HCT116 (cell line): Measurements from ENCODE around the gene MXI1. TPM values are rescaled to one million over a fixed set of nuclear protein-coding genes. Genes with fewer than 3 reads are reported as not detected.

Experiments used
- ATAC-seq: fragments of 200-7000 bp; cut with Tn5 transposase; 2 replicates; pipeline ENCODE4 v1.9.1; 2020; ENCODE audit warnings: mild to moderate bottlenecking, moderate library complexity
- BruUV-seq: library from RNA; stranded (reverse); fragments of 400-500 nt; replicated peaks from 2 replicates; lab custom pipeline; 2021; lab: Mats Ljungman, UMichigan
- CTCF ChIA-PET: fragments of 300-600 bp; sonication (Branson Sonifier 250); formaldehyde crosslinking; loops from one replicate; lab custom pipeline; 2021; ENCODE audit warnings: antibody characterized with exemption; lab: Charles Lee
- POLR2A ChIA-PET: fragments of 300-600, 350-600 bp; sonication (Branson Sonifier 250); formaldehyde crosslinking; loops from one replicate; lab custom pipeline; 2021; ENCODE audit warnings: antibody characterized with exemption; lab: Charles Lee
- RAD21 ChIA-PET, 2 experiments: fragments of 300-600 bp; sonication (Branson Sonifier 250); formaldehyde crosslinking; loops; one replicate each; lab custom pipeline; 2023; ENCODE audit warnings: low total read pairs in 2 of 2; ENCODE audit not compliant: uncharacterized antibody in 2 of 2, unreplicated experiment in 2 of 2, low non-redundant PET in 1 of 2; lab: Charles Lee
- DNase-seq: peaks from one replicate; pipeline ENCODE4 v3.0.0-alpha.2; 2010; ENCODE audit warnings: low read depth, low spot score
- H2AFZ ChIP-seq: fragments of 200-600 bp; shearing (Covaris generic), sonication (generic); 2 replicates; pipeline ENCODE4 v1.6.1; 2017; ENCODE audit warnings: low read depth, mixed run types, mixed read lengths, antibody characterized with exemption, low read length; ENCODE audit not compliant: poor library complexity, severe bottlenecking
- H3K27ac ChIP-seq: 2 replicates; pipeline ENCODE4 v1.5.1; 2012; ENCODE audit warnings: low read depth, low read length
- H3K27me3 ChIP-seq: fragments of 200-600 bp; sonication (generic); 2 replicates; pipeline ENCODE4 v1.6.1; 2016; ENCODE audit warnings: mixed run types, low read length, mixed read lengths; ENCODE audit not compliant: insufficient read depth
- H3K36me3 ChIP-seq, 2 experiments: fragments of 200-500 bp in 1 of 2; fragments of 200-600 bp in 1 of 2; sonication (Bioruptor generic) in 1 of 2; sonication (generic) in 1 of 2; 2 replicates each; pipeline versions ENCODE4 v1.5.1 to v1.6.1; 2014 to 2016; ENCODE audit warnings: low read length in 2 of 2, inconsistent platforms in 1 of 2, mixed read lengths in 1 of 2, mixed run types in 1 of 2; ENCODE audit not compliant: insufficient read depth in 2 of 2, control insufficient read depth in 1 of 2
- H3K4me1 ChIP-seq, 2 experiments: fragments of 200-600 bp in 1 of 2; sonication (generic) in 1 of 2; 2 replicates each; pipeline versions ENCODE4 v1.5.1 to v1.6.1; 2012 to 2017; ENCODE audit warnings: low read length in 2 of 2, inconsistent platforms in 1 of 2, mild to moderate bottlenecking in 1 of 2, mixed read lengths in 1 of 2, mixed run types in 1 of 2, moderate library complexity in 1 of 2; ENCODE audit not compliant: insufficient read depth in 2 of 2, control insufficient read depth in 1 of 2
- H3K4me2 ChIP-seq: fragments of 200-600 bp; sonication (generic); 2 replicates; pipeline ENCODE4 v1.6.1; 2017; ENCODE audit warnings: mixed run types, low read length, mixed read lengths
- H3K4me3 ChIP-seq, 2 experiments: fragments of 200-600 bp in 1 of 2; sonication (generic) in 1 of 2; replicated peaks in 1 of 2; 2 replicates each; pipeline ENCODE4 v1.5.1; 2011 to 2016; ENCODE audit warnings: low read length in 2 of 2, control low read depth in 1 of 2, low read depth in 1 of 2, mild to moderate bottlenecking in 1 of 2, mixed read lengths in 1 of 2, mixed run types in 1 of 2
- H3K79me2 ChIP-seq: fragments of 200-600 bp; sonication (generic); 2 replicates; pipeline ENCODE4 v1.6.1; 2017; ENCODE audit warnings: mild to moderate bottlenecking, mixed run types, low read length, moderate library complexity, mixed read lengths; ENCODE audit not compliant: insufficient read depth
- H3K9ac ChIP-seq: fragments of 200-600 bp; sonication (generic); 2 replicates; pipeline ENCODE4 v1.6.1; 2016; ENCODE audit warnings: low read length, mixed read lengths
- H3K9me2 ChIP-seq: fragments of 200-600 bp; sonication (generic), shearing (Covaris generic); 2 replicates; pipeline ENCODE4 v1.6.1; 2017; ENCODE audit warnings: mixed run types, mild to moderate bottlenecking, moderate library complexity; ENCODE audit not compliant: insufficient read depth
- H3K9me3 ChIP-seq, 2 experiments: fragments of 200-500 bp in 1 of 2; fragments of 200-600 bp in 1 of 2; sonication (Bioruptor generic) in 1 of 2; sonication (generic) in 1 of 2; 2 replicates each; pipeline ENCODE4 v1.6.1; 2014 to 2017; ENCODE audit warnings: low read length in 2 of 2, mixed read lengths in 2 of 2, inconsistent platforms in 1 of 2, low read depth in 1 of 2, mild to moderate bottlenecking in 1 of 2, mixed run types in 1 of 2, moderate library complexity in 1 of 2; ENCODE audit not compliant: control insufficient read depth in 1 of 2, insufficient read depth in 1 of 2
- H4K20me1 ChIP-seq: fragments of 200-600 bp; sonication (generic), shearing (Covaris generic); 2 replicates; pipeline ENCODE4 v1.6.1; 2017; ENCODE audit warnings: mixed run types, mild to moderate bottlenecking, moderate library complexity; ENCODE audit not compliant: insufficient read depth
- ATF3 ChIP-seq: IDR thresholded peaks from 2 replicates; pipeline ENCODE4 v1.6.1; 2012
- CBX3 ChIP-seq: IDR thresholded peaks from 2 replicates; pipeline ENCODE4 v1.6.1; 2012; ENCODE audit warnings: low read depth
- CEBPB ChIP-seq: IDR thresholded peaks from 2 replicates; pipeline ENCODE4 v1.6.1; 2012; ENCODE audit warnings: low read depth
- EGR1 ChIP-seq: IDR thresholded peaks from 2 replicates; pipeline ENCODE4 v1.6.1; 2012; ENCODE audit warnings: low read depth
- ELF1 ChIP-seq: IDR thresholded peaks from 2 replicates; pipeline ENCODE4 v1.6.1; 2012; ENCODE audit warnings: low read depth, borderline replicate concordance
- EZH2 ChIP-seq: fragments of 200-600 bp; sonication (generic); IDR thresholded peaks from 2 replicates; pipeline ENCODE4 v1.6.1; 2017; ENCODE audit warnings: antibody characterized with exemption, mixed run types
- FOSL1 ChIP-seq: IDR thresholded peaks from 2 replicates; pipeline ENCODE4 v1.6.1; 2012; ENCODE audit warnings: low read depth
- JUND ChIP-seq: IDR thresholded peaks from 2 replicates; pipeline ENCODE4 v1.6.1; 2012
- MAX ChIP-seq: IDR thresholded peaks from 2 replicates; pipeline ENCODE4 v1.6.1; 2012
- SP1 ChIP-seq: IDR thresholded peaks from 2 replicates; pipeline ENCODE4 v1.6.1; 2012; ENCODE audit warnings: low read depth
- SRF ChIP-seq: IDR thresholded peaks from 2 replicates; pipeline ENCODE4 v1.6.1; 2012; ENCODE audit warnings: low read depth
- TCF7L2 ChIP-seq: IDR thresholded peaks from 2 replicates; pipeline ENCODE4 v1.7.0; 2011; ENCODE audit warnings: borderline replicate concordance, inconsistent platforms; ENCODE audit not compliant: insufficient read depth, insufficient read length; ENCODE audit errors: extremely low read depth
- YY1 ChIP-seq: IDR thresholded peaks from 2 replicates; pipeline ENCODE4 v1.6.1; 2011; ENCODE audit warnings: low read length, low read depth, moderate library complexity, mild to moderate bottlenecking; ENCODE audit not compliant: insufficient replicate concordance; ENCODE audit errors: extremely low read depth
- ZFX ChIP-seq: fragments of 450-650 bp; IDR thresholded peaks from 2 replicates; pipeline ENCODE4 v1.6.1; 2017
- intact Hi-C: fragments of 100-400 bp; cut with micrococcal nuclease; formaldehyde crosslinking; loops from 2 replicates; pipeline ENCODE4 v1.10.0; 2022
- total RNA-seq: library from RNA; stranded (reverse); gene quantifications from one replicate; pipeline ENCODE4 v1.2.1, GENCODE V29; 2021; ENCODE audit not compliant: unreplicated experiment
- TF ChIP-seq, protein P1 (sequence below): IDR thresholded peaks from 2 replicates; pipeline ENCODE4 v1.6.1; 2011; ENCODE audit warnings: mild to moderate bottlenecking, low read length, moderate library complexity; ENCODE audit not compliant: insufficient replicate concordance; ENCODE audit errors: extremely low read depth
- TF ChIP-seq, protein P2 (sequence below): IDR thresholded peaks from 2 replicates; pipeline ENCODE4 v1.6.1; 2012; ENCODE audit warnings: low read depth

MXI1 gene
- total RNA-seq, 1 experiment from 2014 or later = 57.0 TPM

DNA sequence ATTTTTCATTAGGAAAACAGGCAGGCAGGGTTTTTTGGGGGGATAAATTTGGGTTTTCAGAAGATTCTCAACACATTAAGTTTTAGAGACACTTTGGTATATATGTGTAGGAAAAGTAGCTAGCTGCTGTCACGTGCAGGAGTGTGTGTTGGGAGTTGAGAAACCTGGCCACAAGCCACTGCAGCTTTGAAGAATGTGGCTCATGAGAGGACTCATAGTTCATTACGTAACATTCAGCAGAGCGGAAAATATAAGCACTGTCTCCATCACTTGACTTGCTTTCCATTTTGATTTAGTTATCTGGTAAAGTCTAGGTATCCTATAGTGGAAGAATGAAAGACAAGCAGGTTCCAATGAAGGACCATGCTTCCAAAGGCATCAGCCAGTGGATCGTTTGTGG lies 66.1 kb downstream of the MXI1 start (continued):
- no peak for TF ChIP-seq EGR1
- TF ChIP-seq SP1 = no peak
- no peak for TF ChIP-seq FOSL1
- TF ChIP-seq, protein P1, sequence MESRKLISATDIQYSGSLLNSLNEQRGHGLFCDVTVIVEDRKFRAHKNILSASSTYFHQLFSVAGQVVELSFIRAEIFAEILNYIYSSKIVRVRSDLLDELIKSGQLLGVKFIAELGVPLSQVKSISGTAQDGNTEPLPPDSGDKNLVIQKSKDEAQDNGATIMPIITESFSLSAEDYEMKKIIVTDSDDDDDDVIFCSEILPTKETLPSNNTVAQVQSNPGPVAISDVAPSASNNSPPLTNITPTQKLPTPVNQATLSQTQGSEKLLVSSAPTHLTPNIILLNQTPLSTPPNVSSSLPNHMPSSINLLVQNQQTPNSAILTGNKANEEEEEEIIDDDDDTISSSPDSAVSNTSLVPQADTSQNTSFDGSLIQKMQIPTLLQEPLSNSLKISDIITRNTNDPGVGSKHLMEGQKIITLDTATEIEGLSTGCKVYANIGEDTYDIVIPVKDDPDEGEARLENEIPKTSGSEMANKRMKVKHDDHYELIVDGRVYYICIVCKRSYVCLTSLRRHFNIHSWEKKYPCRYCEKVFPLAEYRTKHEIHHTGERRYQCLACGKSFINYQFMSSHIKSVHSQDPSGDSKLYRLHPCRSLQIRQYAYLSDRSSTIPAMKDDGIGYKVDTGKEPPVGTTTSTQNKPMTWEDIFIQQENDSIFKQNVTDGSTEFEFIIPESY = no peak
- TF ChIP-seq MAX = no peak
- TF ChIP-seq CEBPB = no peak
- TF ChIP-seq ATF3 = no peak

- no peak overlapping the region for H3K4me3 ChIP-seq
- intact Hi-C loops = no loop called here
- H3K9me3 ChIP-seq = no peaks in the 10 kb centered on the region
- RAD21 ChIA-PET = no interaction called here
- peaks cover 4 to 9% of the 10 kb centered on the region in 2 experiments; a peak in 2 of 4 replicates for H3K4me1 ChIP-seq
- CTCF ChIA-PET = interaction anchor here (1.2 to 2.2 kb wide), 2 partner anchors 68 to 136 kb away, joined by 3 to 15 read pairs; no protein-coding TSS in a partner anchor
- no peaks in the 10 kb centered on the region for H4K20me1 ChIP-seq
- TF ChIP-seq ZFX = no peak
- TF ChIP-seq EZH2 = no peak
- no peak for TF ChIP-seq MAX
- TF ChIP-seq CBX3 = no peak
- no peak for TF ChIP-seq SRF
- no peak for TF ChIP-seq JUND
- TF ChIP-seq TCF7L2 = no peak
- no peak for TF ChIP-seq CEBPB
- TF ChIP-seq FOSL1 = no peak
- no peak for TF ChIP-seq ELF1
- TF ChIP-seq, protein P2, sequence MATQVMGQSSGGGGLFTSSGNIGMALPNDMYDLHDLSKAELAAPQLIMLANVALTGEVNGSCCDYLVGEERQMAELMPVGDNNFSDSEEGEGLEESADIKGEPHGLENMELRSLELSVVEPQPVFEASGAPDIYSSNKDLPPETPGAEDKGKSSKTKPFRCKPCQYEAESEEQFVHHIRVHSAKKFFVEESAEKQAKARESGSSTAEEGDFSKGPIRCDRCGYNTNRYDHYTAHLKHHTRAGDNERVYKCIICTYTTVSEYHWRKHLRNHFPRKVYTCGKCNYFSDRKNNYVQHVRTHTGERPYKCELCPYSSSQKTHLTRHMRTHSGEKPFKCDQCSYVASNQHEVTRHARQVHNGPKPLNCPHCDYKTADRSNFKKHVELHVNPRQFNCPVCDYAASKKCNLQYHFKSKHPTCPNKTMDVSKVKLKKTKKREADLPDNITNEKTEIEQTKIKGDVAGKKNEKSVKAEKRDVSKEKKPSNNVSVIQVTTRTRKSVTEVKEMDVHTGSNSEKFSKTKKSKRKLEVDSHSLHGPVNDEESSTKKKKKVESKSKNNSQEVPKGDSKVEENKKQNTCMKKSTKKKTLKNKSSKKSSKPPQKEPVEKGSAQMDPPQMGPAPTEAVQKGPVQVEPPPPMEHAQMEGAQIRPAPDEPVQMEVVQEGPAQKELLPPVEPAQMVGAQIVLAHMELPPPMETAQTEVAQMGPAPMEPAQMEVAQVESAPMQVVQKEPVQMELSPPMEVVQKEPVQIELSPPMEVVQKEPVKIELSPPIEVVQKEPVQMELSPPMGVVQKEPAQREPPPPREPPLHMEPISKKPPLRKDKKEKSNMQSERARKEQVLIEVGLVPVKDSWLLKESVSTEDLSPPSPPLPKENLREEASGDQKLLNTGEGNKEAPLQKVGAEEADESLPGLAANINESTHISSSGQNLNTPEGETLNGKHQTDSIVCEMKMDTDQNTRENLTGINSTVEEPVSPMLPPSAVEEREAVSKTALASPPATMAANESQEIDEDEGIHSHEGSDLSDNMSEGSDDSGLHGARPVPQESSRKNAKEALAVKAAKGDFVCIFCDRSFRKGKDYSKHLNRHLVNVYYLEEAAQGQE = no peak
- TF ChIP-seq YY1 = no peak
- TF ChIP-seq, protein P1 = no peak
- TF ChIP-seq, all 23 proteins: peak for 0
- POLR2A ChIA-PET = no interaction called here
- Histone ChIP-seq H3K9ac (no peak overlapping the region), H3K27ac (no peak overlapping the region), H3K36me3 (no peaks in the 10 kb centered on the region), H2AFZ (no peak overlapping the region), H3K4me2 (no peak overlapping the region), H3K79me2 (no peaks in the 10 kb centered on the region), H3K9me2 (no peaks in the 10 kb centered on the region), H3K27me3 (no peaks in the 10 kb centered on the region)
- no peak for DNase-seq
- peak; percentile 34; the same call in 1 of the 2 replicates for ATAC-seq
- BruUV-seq = no TSS peak
These were observed 66.7 kb downstream of the MXI1 start for GRCh38 chr10:110274072-110274627.
